Measurements from ENCODE around the gene NUP42.

Gene NUP42

GRCh38 chr7:23158546-23158945 is 23.3 kb upstream of the NUP42 start:
- Histone ChIP-seq H3K9me3 (no peaks in the 10 kb centered on the region), H3K4me3 (ENCODE audit: low read depth, low read length) (no peak overlapping the region), H3K4me1 (no peaks in the 10 kb centered on the region; the same call in 1 of the 2 replicates), H3K27me3 (no peaks in the 10 kb centered on the region), H3K36me3 (no peaks in the 10 kb centered on the region)
- DNase-seq, result no peak
- no peak for TF ChIP-seq CTCF (IDR thresholded peaks at IDR 0.05; ENCODE audit: low read depth, low read length)

GRCh38 chr7:23161482-23161881 is 20.4 kb upstream of the NUP42 start:
- no peak for TF ChIP-seq CTCF (IDR thresholded peaks at IDR 0.05; ENCODE audit: low read depth, low read length)
- no peak for DNase-seq
- H3K36me3 ChIP-seq, result no peaks in the 10 kb centered on the region
- H3K9me3 ChIP-seq, result no peaks in the 10 kb centered on the region
- H3K4me3 ChIP-seq (ENCODE audit: low read depth, low read length), result no peak overlapping the region
- H3K4me1 ChIP-seq, result no peaks in the 10 kb centered on the region; the same call in 1 of the 2 replicates
- H3K27me3 ChIP-seq, result no peaks in the 10 kb centered on the region

GRCh38 chr7:23164846-23165245 is 17.0 kb upstream of the NUP42 start:
- Histone ChIP-seq H3K27me3 (no peaks in the 10 kb centered on the region), H3K36me3 (no peaks in the 10 kb centered on the region), H3K4me3 (ENCODE audit: low read depth, low read length) (no peak overlapping the region), H3K9me3 (no peaks in the 10 kb centered on the region), H3K4me1 (no peaks in the 10 kb centered on the region; the same call in 1 of the 2 replicates)
- no peak for TF ChIP-seq CTCF (IDR thresholded peaks at IDR 0.05; ENCODE audit: low read depth, low read length)
- no peak for DNase-seq

GRCh38 chr7:23165316-23165715 is 16.5 kb upstream of the NUP42 start:
- no peaks in the 10 kb centered on the region for H3K36me3 ChIP-seq
- TF ChIP-seq CTCF (IDR thresholded peaks at IDR 0.05; ENCODE audit: low read depth, low read length), result no peak
- no peaks in the 10 kb centered on the region for H3K27me3 ChIP-seq
- H3K4me1 ChIP-seq, result no peaks in the 10 kb centered on the region; the same call in 1 of the 2 replicates
- no peak overlapping the region for H3K4me3 ChIP-seq (ENCODE audit: low read depth, low read length)
- no peaks in the 10 kb centered on the region for H3K9me3 ChIP-seq
- no peak for DNase-seq

- Histone ChIP-seq H3K36me3 (no peaks in the 10 kb centered on the region), H3K9me3 (no peaks in the 10 kb centered on the region), H3K4me1 (no peaks in the 10 kb centered on the region), H3K4me3 (ENCODE audit: low read depth, low read length) (no peak overlapping the region), H3K27me3 (no peaks in the 10 kb centered on the region)
- no peak for TF ChIP-seq CTCF (IDR thresholded peaks at IDR 0.05; ENCODE audit: low read depth, low read length)
- DNase-seq, result no peak
Measured at GRCh38 chr7:23167691-23168090, 14.2 kb upstream of the NUP42 start.

GRCh38 chr7:23168111-23168885 is 13.6 kb upstream of the NUP42 start:
- no peak for TF ChIP-seq CTCF (IDR thresholded peaks at IDR 0.05; ENCODE audit: low read depth, low read length)
- no peaks in the 10 kb centered on the region for H3K9me3 ChIP-seq
- H3K36me3 ChIP-seq, result no peaks in the 10 kb centered on the region
- no peak for DNase-seq
- no peaks in the 10 kb centered on the region for H3K27me3 ChIP-seq
- H3K4me3 ChIP-seq (ENCODE audit: low read depth, low read length), result no peak overlapping the region
- H3K4me1 ChIP-seq, result no peaks in the 10 kb centered on the region
